Lower lobe of right lung (tissue), 2 donors: ENCODE data around the gene HAS3. TPM values are rescaled to one million over a fixed set of nuclear protein-coding genes. Genes with fewer than 3 reads are reported as not detected.
A peak's percentile ranks its signal among the peaks of the same experiment; 100 is the strongest.
"Not testable (repeated sequence)": the region's sequence is repeated elsewhere in the genome, so short reads cannot be mapped to it uniquely, and the experiment has no call there.

Experiments used
- ATAC-seq, 2 donors: fragments of 200-7000 bp; cut with Tn5 transposase; one replicate each; pipeline ENCODE4 v1.9.1; 2020 to 2022; ENCODE audit warnings: mild to moderate bottlenecking in 2 of 2, moderate library complexity in 2 of 2
- DNase-seq: peaks from one replicate; pipeline ENCODE4 v3.0.0-alpha.2; 2020
- H3K27ac ChIP-seq: fragments of 200-600 bp; one replicate; pipeline ENCODE4 v1.8.0; 2022
- H3K27me3 ChIP-seq: fragments of 200-600 bp; one replicate; pipeline ENCODE4 v1.8.0; 2022; ENCODE audit warnings: low read depth
- H3K36me3 ChIP-seq: fragments of 200-600 bp; one replicate; pipeline ENCODE4 v1.8.0; 2022; ENCODE audit warnings: mild to moderate bottlenecking
- H3K4me1 ChIP-seq: fragments of 200-600 bp; one replicate; pipeline ENCODE4 v1.8.0; 2022
- H3K4me3 ChIP-seq: fragments of 200-600 bp; one replicate; pipeline ENCODE4 v1.8.0; 2022; ENCODE audit warnings: mild to moderate bottlenecking
- H3K9me3 ChIP-seq: fragments of 200-600 bp; one replicate; pipeline ENCODE4 v1.8.0; 2022
- intact Hi-C: fragments of 100-400 bp; cut with DNase I; formaldehyde crosslinking; loops from one replicate; pipeline ENCODE4 v1.11.0; 2022
- total RNA-seq: library from RNA; stranded (reverse); fragmentation: NEBNext Ultra II Directional; extraction: Animal tissue kit (Norgen Biotek cat#: 25700); gene quantifications from one replicate; pipeline ENCODE4 v1.2.1, GENCODE V29; 2021
- TF ChIP-seq, protein P1 (sequence below): fragments of 200-600 bp; IDR thresholded peaks from one replicate; pipeline ENCODE4 v1.8.0; 2022; ENCODE audit warnings: antibody characterized with exemption, mild to moderate bottlenecking
- donor health status: DM: no; HTN: yes; CAD: no; lungs with severe emphysema.

HAS3 gene
- total RNA-seq, 1 donor from 2014 or later: 12.6 TPM

DNA sequence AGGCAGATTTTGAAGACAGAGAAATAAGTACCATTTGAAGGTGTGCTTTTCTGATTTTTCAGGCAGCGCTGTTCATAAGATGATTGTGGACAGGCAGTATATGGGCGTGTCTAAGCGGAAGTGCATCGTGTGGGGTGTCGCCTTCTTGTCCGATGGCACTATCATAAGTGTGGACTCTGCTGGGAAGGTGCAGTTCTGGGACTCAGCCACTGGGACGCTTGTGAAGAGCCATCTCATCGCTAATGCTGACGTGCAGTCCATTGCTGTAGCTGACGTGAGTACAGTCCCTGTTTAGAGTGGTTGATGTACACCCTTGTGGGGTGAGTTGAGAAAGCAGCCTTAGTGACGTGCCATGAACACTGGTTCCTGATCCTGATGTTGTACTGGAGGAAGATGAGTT, 37.7 kb downstream of the HAS3 start:
- Histone ChIP-seq H3K27ac (no peak overlapping the region), H3K4me3 (no peak overlapping the region), H3K36me3 (peaks cover 91% of the 10 kb centered on the region), H3K4me1 (no peaks in the 10 kb centered on the region), H3K27me3 (no peaks in the 10 kb centered on the region), H3K9me3 (no peaks in the 10 kb centered on the region)
- TF ChIP-seq, protein P1, sequence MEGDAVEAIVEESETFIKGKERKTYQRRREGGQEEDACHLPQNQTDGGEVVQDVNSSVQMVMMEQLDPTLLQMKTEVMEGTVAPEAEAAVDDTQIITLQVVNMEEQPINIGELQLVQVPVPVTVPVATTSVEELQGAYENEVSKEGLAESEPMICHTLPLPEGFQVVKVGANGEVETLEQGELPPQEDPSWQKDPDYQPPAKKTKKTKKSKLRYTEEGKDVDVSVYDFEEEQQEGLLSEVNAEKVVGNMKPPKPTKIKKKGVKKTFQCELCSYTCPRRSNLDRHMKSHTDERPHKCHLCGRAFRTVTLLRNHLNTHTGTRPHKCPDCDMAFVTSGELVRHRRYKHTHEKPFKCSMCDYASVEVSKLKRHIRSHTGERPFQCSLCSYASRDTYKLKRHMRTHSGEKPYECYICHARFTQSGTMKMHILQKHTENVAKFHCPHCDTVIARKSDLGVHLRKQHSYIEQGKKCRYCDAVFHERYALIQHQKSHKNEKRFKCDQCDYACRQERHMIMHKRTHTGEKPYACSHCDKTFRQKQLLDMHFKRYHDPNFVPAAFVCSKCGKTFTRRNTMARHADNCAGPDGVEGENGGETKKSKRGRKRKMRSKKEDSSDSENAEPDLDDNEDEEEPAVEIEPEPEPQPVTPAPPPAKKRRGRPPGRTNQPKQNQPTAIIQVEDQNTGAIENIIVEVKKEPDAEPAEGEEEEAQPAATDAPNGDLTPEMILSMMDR: no peak
- no peak for DNase-seq
- ATAC-seq: no peak
- intact Hi-C loops: no loop called here

DNA sequence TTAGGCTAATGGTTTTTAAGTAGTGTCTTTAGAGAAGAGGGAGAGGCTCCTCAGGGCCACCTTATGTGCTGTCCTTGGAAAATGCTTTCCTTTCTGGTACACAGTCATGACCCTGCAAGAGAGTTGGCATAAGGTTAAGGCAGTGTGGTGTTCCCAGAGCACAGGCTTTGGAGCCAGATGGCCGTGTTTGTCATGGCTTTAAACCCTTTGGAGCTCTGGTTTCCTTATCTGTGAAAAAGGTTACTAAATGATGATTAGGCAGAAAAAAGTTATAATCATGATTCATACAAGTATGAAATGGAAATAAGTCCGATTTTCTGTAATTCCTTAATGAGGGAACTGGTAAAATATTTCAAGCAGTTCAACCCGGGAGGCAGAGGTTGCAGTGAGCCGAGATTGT, 40.2 kb downstream of the HAS3 start:
- H3K9me3 ChIP-seq: no peaks in the 10 kb centered on the region
- TF ChIP-seq, protein P1: no peak
- H3K36me3 ChIP-seq: peaks cover 90% of the 10 kb centered on the region
- no peaks in the 10 kb centered on the region for H3K27me3 ChIP-seq
- no peaks in the 10 kb centered on the region for H3K4me1 ChIP-seq
- H3K27ac ChIP-seq: no peak overlapping the region
- ATAC-seq (no peak), DNase-seq (no peak)
- intact Hi-C loops: no loop called here
- no peak overlapping the region for H3K4me3 ChIP-seq

DNA sequence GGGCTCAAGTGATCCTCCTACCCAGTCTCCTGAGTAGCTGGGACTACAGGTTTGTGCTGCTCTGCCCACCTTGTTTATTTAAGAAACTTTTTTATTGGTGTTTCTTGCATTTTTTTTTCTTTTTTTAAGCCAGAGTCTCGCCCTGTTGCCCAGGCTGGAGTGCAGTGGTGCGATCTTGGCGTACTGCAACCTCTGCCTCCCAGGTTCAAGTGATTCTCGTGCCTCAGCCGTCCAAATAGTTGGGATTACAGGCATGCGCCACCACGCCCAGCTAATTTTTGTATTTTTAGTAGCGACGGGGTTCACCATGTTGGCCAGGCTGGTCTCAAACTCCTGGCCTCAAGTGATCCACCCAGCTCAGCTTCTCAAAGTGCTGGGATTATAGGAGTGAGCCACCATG, 44.2 kb downstream of the HAS3 start:
- H3K27me3 ChIP-seq: not testable (repeated sequence)
- peaks cover 90% of the 10 kb centered on the region for H3K36me3 ChIP-seq

DNA sequence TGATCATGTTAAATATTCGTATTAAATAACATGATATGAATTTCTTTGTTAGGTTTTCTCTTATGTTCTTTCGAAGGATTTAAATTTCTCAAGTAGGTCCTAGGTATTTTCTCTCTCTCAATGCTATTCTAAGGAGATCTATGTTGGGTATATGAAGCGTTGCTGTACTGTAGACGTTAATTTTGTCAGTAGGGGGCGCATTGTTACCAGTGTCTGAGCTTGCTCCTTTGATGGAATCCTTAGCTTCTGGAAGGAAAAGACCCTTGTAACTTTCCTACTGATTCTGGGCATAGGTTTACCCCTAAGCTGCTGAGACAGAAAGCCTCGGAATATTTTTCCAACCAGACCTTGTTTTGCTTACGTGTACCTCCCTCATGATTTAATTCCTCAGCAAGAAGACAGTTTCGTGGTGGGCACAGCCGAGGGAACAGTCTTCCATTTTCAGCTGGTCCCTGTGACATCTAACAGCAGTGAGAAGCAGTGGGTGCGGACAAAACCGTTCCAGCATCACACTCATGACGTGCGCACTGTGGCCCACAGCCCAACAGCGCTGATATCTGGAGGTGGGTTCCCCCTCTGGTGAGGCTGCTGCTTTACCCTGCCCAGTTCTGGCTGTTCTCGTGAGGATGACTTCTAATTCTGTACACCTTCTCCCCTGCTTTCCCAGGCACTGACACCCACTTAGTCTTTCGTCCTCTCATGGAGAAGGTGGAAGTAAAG, 44.9 kb downstream of the HAS3 start:
- TF ChIP-seq, protein P1: peak; percentile 79
- intact Hi-C loops: loop anchor here (5.0 kb wide), 1 partner anchor 137 kb away; no protein-coding TSS in a partner anchor
- H3K9me3 ChIP-seq: no peaks in the 10 kb centered on the region
- H3K4me1 ChIP-seq: no peaks in the 10 kb centered on the region
- no peak overlapping the region for H3K4me3 ChIP-seq
- DNase-seq: no peak
- H3K27ac ChIP-seq: no peak overlapping the region
- H3K36me3 ChIP-seq: peaks cover 90% of the 10 kb centered on the region
- peak; percentile 89 to 91 for ATAC-seq
- no peaks in the 10 kb centered on the region for H3K27me3 ChIP-seq

More for the DNA sequence above, 44.2 kb downstream of the HAS3 start:
- not testable (repeated sequence) for H3K9me3 ChIP-seq, ATAC-seq, H3K4me1 ChIP-seq, H3K4me3 ChIP-seq, DNase-seq, H3K27ac ChIP-seq
- intact Hi-C loops: loop anchor here (5.0 kb wide), 1 partner anchor 138 kb away; no protein-coding TSS in a partner anchor

DNA sequence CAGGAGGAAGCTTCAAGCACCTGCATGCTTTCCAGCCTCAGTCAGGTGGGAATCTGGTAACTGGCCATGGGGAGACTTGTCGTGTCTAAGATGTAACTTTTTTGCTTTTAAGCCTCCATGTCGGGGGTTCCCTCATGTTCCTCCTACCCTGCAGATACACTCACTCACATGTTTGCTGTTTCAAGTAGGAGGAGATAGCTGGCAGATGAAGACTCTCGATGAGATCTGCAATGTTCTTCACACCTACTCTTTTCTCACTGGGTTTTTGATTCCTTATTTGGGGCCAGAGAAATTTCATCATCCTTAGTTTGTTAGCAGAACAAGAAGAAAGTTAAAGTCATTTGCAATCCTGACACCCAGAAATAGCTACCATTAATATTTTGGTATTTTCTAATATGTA, 51.7 kb downstream of the HAS3 start:
- Histone ChIP-seq H3K4me3 (no peak overlapping the region), H3K9me3 (no peaks in the 10 kb centered on the region), H3K27ac (no peak overlapping the region), H3K27me3 (no peaks in the 10 kb centered on the region), H3K36me3 (peaks cover 89% of the 10 kb centered on the region), H3K4me1 (no peaks in the 10 kb centered on the region)
- intact Hi-C loops: no loop called here
- DNase-seq (no peak), ATAC-seq (no peak)
- TF ChIP-seq, protein P1: no peak

DNA sequence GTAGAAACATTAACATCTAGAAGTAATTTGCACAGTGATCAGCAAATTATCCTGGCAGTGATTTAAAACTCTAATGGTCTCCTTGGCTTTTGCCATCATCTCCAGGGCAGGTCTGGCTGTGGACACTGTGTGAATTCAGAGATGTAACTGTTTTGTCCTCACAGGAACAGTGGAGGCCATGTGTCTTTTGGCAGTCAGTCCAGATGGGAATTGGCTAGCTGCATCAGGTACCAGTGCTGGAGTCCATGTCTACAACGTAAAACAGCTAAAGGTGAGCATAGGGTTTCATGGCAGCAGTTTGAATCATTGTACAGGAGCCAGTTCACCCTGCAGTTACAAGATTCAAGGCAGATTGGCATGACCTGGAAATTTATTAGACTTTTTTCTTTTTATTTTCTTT, 54.7 kb downstream of the HAS3 start:
- H3K4me1 ChIP-seq: no peaks in the 10 kb centered on the region
- intact Hi-C loops: no loop called here
- no peak for ATAC-seq
- H3K27me3 ChIP-seq: no peaks in the 10 kb centered on the region
- H3K36me3 ChIP-seq: peaks cover 82% of the 10 kb centered on the region
- DNase-seq: no peak
- no peak overlapping the region for H3K27ac ChIP-seq
- no peak overlapping the region for H3K4me3 ChIP-seq
- TF ChIP-seq, protein P1: no peak
- no peaks in the 10 kb centered on the region for H3K9me3 ChIP-seq
